Measurements from ENCODE around the gene TBC1D19.
"Not testable (repeated sequence)": the region's sequence is repeated elsewhere in the genome, so short reads cannot be mapped to it uniquely, and the experiment has no call there.

Gene TBC1D19

GRCh38 chr4:26685250-26685649 lies 101.4 kb downstream of the TBC1D19 start:
- DNase-seq (ENCODE audit: low read depth): peak; percentile 4

GRCh38 chr4:26687728-26688127 lies 103.8 kb downstream of the TBC1D19 start:
- DNase-seq (ENCODE audit: low read depth): peak; percentile 74

DNA sequence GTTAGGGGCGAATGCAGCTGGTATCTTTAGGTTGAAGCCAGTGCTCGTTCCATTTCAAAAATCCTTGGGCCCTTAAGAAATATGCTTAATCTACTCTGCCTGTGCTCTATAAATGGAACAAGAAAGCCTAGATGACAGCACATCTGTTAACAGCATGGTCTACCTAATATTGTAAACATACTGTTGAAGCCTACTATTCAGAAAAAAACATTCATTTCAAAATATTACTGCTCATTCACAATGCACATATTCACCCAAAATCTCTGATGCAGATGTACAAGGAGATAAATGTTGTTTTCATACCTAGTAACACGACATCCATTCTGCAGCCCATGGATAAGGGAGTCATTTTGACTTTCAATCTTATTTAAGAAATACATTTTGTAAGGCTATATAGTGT lies 106.6 kb downstream of the TBC1D19 start:
- DNase-seq (ENCODE audit: low read depth): no peak

DNA sequence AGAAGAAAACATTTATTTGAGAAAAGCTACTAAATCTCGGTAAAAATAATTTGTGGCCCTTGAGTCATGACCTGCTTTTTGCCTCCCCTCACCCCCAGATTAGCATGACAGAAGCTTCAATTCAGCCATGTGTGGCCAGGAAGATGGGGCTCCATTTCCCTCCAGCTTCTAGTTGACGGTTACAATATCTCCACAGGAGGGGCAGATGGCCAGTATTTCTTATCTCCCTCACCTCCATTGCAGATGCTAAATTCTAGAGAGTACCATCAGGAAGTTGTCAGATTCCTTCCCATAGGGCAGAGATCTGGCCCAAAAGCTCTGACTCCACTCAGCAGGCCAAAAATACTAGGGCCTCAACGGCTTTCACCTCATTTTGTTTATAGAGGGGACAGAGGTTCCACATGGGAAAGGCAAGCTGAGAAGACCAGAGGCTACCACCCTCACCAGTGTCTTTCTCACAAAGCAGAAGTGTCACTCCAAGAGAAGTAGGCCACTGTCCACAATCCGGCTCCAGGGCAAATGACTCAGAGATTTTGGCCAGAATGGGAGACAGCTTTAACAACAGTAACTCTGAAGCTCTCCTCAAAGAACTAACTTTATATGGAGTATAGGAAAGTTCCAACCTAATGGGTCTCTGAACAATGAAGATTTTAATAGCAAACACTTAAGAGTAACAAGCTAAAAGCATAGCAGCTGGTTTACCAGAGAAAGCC lies 108.3 kb downstream of the TBC1D19 start:
- no peak for DNase-seq (ENCODE audit: low read depth)

DNA sequence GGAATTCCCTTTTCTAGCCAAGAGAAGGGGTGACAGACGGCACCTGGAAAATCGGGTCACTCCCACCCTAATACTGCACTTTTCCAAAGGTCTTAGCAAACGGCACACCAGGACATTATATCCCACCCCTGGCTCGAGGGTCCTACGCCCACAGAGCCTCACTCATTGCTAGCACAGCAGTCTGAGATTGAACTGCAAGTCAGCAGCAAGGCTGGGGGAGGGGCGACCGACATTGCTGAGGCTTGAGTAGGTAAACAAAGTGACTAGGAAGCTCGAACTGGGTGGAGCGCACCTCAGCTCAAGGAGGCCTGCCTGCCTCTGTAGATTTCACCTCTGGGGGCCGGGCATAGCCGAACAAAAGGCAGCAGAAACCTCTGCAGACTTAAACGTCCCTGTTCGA lies 110.2 kb downstream of the TBC1D19 start:
- not testable (repeated sequence) for DNase-seq (ENCODE audit: low read depth)

- no peak for DNase-seq (ENCODE audit: low read depth)
These were observed 116.2 kb downstream of the TBC1D19 start for GRCh38 chr4:26700110-26700509.

GRCh38 chr4:26701095-26701494 lies 117.2 kb downstream of the TBC1D19 start:
- no peak for DNase-seq (ENCODE audit: low read depth)

DNA sequence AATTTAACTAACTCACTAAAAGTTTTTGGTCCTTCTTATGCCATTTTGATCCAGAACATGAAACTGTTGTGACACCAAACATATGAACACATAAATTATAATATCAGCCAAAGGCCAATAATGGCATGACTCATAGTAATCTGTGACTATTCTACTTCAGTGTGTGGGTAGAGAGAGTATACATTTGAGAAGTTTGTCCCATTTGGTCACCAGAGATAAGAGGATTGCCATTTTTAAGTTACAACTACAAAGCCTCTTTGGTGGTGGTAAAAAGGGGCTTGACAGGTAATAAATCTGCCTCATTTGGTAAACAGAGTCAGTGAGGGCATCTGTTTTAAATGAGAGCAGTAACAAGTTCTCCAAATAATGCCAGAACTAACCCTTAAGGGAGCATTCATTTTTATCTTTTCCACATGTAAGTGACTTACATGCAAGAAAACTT lies 117.9 kb downstream of the TBC1D19 start:
- no peak for DNase-seq (ENCODE audit: low read depth)

- no peak for DNase-seq (ENCODE audit: low read depth)
These were observed 123.5 kb downstream of the TBC1D19 start for GRCh38 chr4:26707342-26707741.

DNA sequence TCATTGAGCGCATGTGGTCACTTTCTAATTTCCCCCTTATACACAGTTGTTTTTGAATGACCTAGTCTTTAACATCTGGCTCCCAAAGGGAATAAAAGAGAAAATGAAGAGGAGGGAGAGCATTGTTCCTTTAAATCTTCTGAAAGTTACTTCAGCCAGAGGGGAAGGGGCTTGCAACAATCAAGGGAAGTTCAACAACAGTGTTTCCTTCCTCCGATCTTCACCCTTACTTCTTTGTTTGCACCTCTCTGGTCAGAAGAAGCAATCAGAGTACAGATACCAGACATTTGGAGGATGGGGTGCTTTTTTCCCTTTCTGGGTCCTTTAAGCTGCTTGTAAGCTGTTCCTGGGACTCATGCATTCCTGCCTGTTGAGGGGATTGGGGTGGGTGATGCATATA lies 125.4 kb downstream of the TBC1D19 start:
- DNase-seq (ENCODE audit: low read depth): no peak

DNA sequence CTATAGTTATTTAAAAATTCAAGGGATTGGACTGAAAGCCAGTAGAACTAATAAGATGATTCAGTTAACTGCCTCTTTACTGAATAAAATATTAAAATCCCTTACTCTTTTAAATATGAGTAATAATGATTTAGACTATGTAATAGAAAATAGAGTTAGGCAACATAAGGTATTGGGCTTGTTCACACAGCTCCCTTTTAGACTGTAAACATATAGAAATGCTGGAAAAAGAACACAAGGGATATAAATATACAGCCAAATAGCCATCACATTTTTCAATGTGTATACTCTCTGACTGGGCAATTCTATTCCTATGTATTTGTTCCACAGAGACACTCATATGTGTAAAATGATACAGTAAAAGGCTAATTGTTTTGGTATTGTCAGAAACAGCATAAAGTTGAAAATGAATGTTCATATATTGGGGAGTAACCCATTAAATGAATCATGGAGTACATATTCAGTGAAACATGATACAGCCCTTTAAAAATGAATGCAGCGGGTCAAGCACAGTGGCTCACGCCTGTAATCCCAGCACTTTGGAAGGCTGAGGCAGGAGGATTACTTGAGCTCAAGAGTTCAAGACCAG lies 129.8 kb downstream of the TBC1D19 start:
- DNase-seq (ENCODE audit: low read depth): no peak

DNA sequence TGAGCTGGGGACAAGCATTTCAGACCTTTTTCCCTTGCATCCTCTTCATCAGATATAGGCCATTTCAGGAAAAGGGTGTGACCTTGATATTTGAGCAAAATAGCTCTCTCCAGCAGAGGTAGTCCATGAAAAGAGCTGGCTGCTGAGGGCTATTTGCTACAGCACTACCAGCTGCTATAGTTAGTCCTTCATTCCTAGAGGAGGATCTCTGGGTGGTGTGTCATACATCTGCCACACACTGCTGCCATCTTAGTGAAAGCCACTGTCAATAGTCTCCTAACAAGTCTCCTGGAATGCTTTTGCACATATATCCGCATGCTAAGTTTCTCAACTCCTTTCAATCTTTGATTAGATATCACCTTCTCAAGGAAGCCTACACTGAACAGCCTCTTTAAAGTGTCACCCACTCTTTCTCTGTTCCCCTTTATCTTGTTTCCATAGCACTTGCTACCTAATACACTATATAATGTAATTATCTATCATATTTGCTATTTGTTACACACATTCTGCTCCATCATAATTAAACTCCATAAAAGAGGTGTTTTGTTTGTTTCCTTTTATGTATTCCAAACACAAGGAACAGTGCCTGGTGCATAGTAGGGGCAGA lies 131.9 kb downstream of the TBC1D19 start:
- DNase-seq (ENCODE audit: low read depth): no peak

DNA sequence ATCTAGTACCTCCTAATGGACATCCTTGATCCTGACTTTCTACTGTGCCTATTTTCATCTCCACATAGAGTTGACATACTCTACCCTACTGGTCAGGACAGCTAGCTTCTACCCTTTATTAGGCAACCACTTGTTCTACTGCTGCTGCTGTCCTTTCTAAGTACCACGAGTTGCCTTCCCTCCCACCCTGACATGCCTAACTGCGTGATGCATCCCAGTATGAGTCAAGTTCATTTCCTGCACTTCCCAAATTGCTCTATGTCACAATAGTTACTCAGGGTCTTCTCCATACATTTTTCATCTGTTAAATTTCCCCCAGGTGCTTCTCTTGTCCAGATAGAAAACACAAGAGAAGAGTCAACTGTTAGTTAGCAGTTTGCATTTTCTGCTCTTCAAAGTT lies 133.4 kb downstream of the TBC1D19 start:
- peak; percentile 49 for DNase-seq (ENCODE audit: low read depth)

DNA sequence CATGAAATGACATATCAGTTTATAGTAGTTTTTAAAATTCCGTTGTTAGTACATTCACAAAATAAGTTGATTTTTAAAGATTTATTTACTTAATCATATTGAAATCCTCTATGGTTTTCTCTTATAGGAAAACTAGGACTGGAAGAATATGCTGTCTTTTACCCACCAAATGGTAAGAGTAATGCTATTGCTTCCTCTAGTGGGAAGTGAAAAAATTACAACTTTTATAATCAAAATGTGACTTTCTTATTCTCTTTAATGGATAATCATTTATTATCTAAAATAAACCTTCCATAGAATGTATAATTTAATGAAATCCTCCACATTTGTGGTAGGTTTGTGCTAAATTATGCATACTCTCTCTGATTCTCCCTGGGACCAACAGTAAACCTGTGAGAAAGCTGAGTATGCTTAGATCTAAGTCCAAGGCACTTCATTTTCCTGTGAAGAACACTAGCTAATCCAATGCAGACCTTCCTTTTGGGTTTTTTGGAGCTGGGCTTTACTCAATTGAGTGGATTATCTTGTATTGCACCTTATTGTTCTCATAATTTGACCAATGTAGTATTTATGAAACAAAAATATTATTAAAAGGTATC lies 136.2 kb downstream of the TBC1D19 start:
- peak; percentile 14 for DNase-seq (ENCODE audit: low read depth)

DNA sequence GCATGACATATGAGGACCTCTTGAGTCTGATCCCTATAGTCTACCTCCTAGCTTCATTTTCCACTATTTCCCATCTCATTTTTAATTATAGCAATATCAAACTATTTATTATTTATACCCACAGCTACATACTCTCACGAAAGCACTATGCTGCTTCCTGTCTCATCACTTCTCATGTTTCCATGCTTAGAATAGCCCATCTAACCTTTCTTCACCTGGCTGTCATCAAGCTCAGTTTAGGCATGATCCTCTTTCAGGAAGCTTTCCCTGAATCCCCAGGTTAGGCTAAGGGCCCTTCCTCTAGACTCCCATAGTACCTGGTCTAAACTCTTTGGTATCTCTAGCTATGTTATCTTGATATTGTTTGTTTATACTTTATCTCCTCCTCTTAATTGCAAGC lies 137.8 kb downstream of the TBC1D19 start:
- DNase-seq (ENCODE audit: low read depth): no peak

DNA sequence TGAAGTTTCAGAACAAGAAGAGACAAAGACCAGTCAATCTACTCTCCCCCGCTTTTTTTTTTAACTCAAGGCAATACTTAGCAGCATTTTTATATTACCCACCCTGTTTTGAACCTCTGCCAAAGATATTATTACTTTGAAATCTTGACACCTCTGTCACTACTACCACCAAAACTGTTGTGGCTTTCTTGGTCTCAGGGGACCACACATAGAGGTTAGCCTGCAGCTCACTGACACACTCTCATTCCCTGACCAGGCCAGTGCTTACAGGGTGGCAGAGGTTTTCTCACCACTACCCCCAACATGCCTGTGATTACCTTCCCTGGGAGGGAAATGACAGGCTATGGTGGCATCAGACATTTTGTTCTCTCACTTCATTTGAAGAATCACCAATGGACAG lies 139.3 kb downstream of the TBC1D19 start:
- DNase-seq (ENCODE audit: low read depth): no peak

DNA sequence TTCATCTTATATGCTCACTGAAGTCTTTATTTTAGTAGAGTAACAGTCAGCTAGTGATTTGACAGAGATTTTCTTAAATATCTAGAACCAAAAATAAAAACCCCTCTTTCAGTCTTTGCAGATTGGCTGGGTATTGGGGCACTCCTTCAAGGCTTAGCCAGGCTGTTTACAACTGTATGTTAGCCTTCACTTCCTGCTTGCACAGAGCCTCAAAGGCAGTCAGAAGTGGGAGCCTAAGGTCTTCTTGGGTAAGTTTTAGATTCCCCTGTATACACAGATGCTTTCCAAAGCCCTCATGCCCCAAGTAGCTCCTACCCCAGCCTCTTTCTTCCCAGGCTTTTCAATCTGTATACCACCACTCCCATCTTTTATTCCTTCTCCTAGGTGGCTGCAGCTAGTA lies 140.7 kb downstream of the TBC1D19 start:
- no peak for DNase-seq (ENCODE audit: low read depth)

- DNase-seq (ENCODE audit: low read depth): no peak
These were observed 142.9 kb downstream of the TBC1D19 start for GRCh38 chr4:26726655-26727387.

DNA sequence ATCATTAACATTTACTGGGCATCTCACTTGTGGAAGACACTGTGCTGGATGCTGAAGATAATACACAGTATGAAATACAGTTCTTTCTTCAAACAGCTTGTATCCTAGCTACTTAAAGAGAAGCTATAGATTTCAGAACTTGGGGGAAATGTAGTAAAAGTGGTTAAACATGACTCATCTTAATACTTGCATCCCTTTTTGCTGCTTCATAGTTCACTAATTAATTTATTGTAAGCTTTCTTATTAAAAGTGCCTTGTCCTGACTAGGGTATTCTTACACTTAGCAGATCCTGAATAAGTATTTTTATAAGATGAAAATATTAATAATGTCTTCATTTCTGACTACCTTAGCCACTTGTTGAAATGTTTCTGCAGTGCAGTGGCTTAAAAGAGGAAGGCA lies 144.0 kb downstream of the TBC1D19 start:
- no peak for DNase-seq (ENCODE audit: low read depth)

DNA sequence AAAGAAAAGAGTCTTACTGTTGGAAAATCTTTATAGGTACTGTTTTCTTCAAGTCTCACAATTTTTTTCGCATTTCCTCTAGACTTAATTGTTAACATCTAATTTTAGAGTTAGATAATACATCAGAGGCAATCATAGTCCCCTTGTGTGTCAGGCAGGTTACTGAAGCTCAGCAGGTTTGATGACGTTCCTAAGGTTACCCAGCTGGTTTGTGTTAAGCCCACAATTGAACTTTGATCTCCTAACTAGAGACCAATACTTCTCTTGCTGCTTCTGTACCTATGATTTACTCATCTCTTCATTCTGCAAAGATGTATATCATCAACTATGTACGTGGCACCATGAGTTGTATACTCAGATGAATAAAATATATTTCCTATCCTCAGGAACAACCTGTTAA lies 145.1 kb downstream of the TBC1D19 start:
- no peak for DNase-seq (ENCODE audit: low read depth)

GRCh38 chr4:26729547-26729946 lies 145.7 kb downstream of the TBC1D19 start:
- DNase-seq (ENCODE audit: low read depth): no peak

DNA sequence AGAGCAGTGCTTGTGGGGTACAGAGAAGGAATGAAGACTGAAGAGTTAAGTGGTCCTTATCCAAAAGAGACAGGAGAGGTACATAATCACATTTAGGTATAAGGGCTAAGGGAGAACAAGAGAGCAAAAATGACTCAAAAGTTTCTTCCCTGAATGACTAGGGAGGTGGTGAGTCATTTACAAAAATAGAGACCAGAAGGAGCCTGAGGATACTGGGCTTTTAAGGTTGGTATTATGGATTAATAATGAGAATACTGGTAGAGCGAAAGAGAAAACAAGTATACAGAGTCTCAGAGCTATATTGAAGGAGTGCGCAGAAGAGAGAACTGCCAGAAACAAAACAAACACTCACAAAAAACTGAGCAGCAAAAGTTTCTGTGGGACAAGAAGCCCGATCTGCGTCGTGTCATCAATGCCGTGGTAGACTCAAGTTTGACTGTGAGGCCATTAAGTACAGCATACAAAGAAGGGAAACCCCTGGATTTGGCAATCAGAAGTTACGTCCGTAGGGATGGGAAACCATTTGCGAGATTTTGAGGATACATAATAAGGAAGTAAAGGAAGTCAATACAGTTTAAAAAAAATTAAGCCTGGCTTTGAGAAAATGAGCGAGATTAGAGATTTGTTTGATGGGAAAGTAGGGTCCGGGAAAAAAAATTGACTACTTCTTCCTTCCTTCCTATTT lies 147.6 kb downstream of the TBC1D19 start:
- DNase-seq (ENCODE audit: low read depth): no peak

Data from fibroblast of gingiva (primary cell).